ENCODE measurements around the gene TRIM29. TPM values are rescaled to one million over a fixed set of nuclear protein-coding genes. Genes with fewer than 3 reads are reported as not detected.

Gene TRIM29
- total and polyA plus RNA-seq, 2 of the 4 experiments (the other 2 are of a cell fraction) = not detected

DNA sequence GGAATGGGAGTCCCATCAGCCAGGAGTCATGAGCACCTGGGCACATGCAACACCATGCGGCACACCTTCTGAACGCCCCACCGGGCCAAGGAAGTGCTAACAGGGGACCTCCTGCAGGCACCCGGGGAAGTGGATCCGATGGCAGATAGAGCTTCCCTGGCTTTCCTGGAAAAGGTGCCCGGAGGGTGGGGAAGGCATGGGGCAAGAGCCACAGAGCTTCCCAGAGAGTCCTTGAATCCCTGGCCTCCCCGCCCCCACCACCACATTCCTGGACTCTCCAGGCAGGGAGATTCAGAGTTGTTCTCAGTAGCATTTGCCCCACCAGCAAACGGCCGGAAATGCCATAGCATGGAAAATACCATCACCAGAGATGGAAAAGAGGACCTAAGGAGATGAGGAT is 8.3 kb downstream of the TRIM29 start:
- ATAC-seq (ENCODE audit: low read depth) (no peak), DNase-seq (no peak)
- Histone ChIP-seq H3K4me3 (ENCODE audit: insufficient read depth, low read depth, low read length) (no peak overlapping the region), H2AFZ (replicated peaks; ENCODE audit: low read length, poor library complexity) (no peak overlapping the region), H3K36me3 (ENCODE audit: control insufficient read depth, insufficient read depth, low read length) (no peaks in the 10 kb centered on the region), H4K91ac (ENCODE audit: insufficient read depth, low read depth, low read length) (no peak overlapping the region), H3K9me3 (ENCODE audit: control insufficient read depth, insufficient read depth, low read length) (no peaks in the 10 kb centered on the region), H4K5ac (ENCODE audit: low read depth, low read length) (no peak overlapping the region), H2AK5ac (ENCODE audit: low read depth, low read length) (no peak overlapping the region), H3K18ac (ENCODE audit: low read depth, low read length) (no peak overlapping the region), H2BK120ac (ENCODE audit: low read depth, low read length) (no peak overlapping the region), H3K14ac (replicated peaks; ENCODE audit: low read depth, low read length) (no peak overlapping the region), H3K27ac (ENCODE audit: insufficient read depth, low read length) (no peak overlapping the region), H2BK20ac (ENCODE audit: low read depth, low read length) (no peak overlapping the region), H3K4me2 (ENCODE audit: low read depth, low read length) (no peak overlapping the region), H3K23ac (ENCODE audit: low read depth, low read length) (no peak overlapping the region), H3K79me1 (ENCODE audit: low read depth in 1 of 2, low read length in 2 of 2) (no peaks in the 10 kb centered on the region), H3K4me1 (ENCODE audit: control insufficient read depth, insufficient read depth, low read length) (no peaks in the 10 kb centered on the region), H3K9me1 (ENCODE audit: insufficient read depth, low read length) (no peaks in the 10 kb centered on the region), H4K20me1 (ENCODE audit: insufficient read depth, low read length) (no peaks in the 10 kb centered on the region), H4K8ac (ENCODE audit: low read depth in 2 of 2, low read length in 2 of 2) (no peak overlapping the region), H3K4ac (ENCODE audit: low read depth, low read length) (no peak overlapping the region), H2BK15ac (ENCODE audit: low read depth, low read length) (no peak overlapping the region), H2AK9ac (replicated peaks; ENCODE audit: low read depth, low read length, poor library complexity) (no peak overlapping the region), H3K9ac (ENCODE audit: low read depth, low read length) (no peak overlapping the region), H3K56ac (ENCODE audit: extremely low read depth, insufficient read depth, low read length) (no peak overlapping the region), H2BK5ac (ENCODE audit: low read depth, low read length, poor library complexity, severe bottlenecking) (no peak overlapping the region), H3K27me3 (ENCODE audit: control insufficient read depth, insufficient read depth, low read length) (peaks cover 54% of the 10 kb centered on the region)
- ChIA-PET POLR2A (ENCODE audit: unreplicated experiment) (no interaction called here), CTCF (no interaction called here)
- in situ Hi-C loops (cut with MboI; ENCODE audit: low sequenced_read_pairs) = no loop called here
- no TSS peak for BruUV-seq (replicated peaks)
- TF ChIP-seq RAD21 (IDR thresholded peaks at IDR 0.05; ENCODE audit: low read length) = no peak
- no peak for TF ChIP-seq BHLHE40 (IDR thresholded peaks at IDR 0.05; ENCODE audit: low read depth, low read length)
- TF ChIP-seq, protein P1, sequence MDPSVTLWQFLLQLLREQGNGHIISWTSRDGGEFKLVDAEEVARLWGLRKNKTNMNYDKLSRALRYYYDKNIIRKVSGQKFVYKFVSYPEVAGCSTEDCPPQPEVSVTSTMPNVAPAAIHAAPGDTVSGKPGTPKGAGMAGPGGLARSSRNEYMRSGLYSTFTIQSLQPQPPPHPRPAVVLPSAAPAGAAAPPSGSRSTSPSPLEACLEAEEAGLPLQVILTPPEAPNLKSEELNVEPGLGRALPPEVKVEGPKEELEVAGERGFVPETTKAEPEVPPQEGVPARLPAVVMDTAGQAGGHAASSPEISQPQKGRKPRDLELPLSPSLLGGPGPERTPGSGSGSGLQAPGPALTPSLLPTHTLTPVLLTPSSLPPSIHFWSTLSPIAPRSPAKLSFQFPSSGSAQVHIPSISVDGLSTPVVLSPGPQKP (IDR thresholded peaks at IDR 0.05; ENCODE audit: borderline replicate concordance, low read depth, low read length) = no peak
- TF ChIP-seq NFE2L2 (IDR thresholded peaks at IDR 0.05; ENCODE audit: low read depth, low read length) = no peak
- no peak for TF ChIP-seq POLR2A (IDR thresholded peaks at IDR 0.05; ENCODE audit: low read depth, low read length)
- TF ChIP-seq, protein P2, sequence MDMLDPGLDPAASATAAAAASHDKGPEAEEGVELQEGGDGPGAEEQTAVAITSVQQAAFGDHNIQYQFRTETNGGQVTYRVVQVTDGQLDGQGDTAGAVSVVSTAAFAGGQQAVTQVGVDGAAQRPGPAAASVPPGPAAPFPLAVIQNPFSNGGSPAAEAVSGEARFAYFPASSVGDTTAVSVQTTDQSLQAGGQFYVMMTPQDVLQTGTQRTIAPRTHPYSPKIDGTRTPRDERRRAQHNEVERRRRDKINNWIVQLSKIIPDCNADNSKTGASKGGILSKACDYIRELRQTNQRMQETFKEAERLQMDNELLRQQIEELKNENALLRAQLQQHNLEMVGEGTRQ (IDR thresholded peaks at IDR 0.05; ENCODE audit: low read depth, low read length) = no peak
- no peak for TF ChIP-seq CEBPB (IDR thresholded peaks at IDR 0.05; ENCODE audit: low read depth, low read length)
- no peak for TF ChIP-seq CHD1 (IDR thresholded peaks at IDR 0.05; ENCODE audit: low read depth, low read length)
- TF ChIP-seq RCOR1 (IDR thresholded peaks at IDR 0.05; ENCODE audit: insufficient replicate concordance, low read length) = no peak
- TF ChIP-seq, protein P3, sequence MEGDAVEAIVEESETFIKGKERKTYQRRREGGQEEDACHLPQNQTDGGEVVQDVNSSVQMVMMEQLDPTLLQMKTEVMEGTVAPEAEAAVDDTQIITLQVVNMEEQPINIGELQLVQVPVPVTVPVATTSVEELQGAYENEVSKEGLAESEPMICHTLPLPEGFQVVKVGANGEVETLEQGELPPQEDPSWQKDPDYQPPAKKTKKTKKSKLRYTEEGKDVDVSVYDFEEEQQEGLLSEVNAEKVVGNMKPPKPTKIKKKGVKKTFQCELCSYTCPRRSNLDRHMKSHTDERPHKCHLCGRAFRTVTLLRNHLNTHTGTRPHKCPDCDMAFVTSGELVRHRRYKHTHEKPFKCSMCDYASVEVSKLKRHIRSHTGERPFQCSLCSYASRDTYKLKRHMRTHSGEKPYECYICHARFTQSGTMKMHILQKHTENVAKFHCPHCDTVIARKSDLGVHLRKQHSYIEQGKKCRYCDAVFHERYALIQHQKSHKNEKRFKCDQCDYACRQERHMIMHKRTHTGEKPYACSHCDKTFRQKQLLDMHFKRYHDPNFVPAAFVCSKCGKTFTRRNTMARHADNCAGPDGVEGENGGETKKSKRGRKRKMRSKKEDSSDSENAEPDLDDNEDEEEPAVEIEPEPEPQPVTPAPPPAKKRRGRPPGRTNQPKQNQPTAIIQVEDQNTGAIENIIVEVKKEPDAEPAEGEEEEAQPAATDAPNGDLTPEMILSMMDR (conservative IDR thresholded peaks at IDR 0.05; ENCODE audit: low read depth, low read length) = no peak
- no peak for TF ChIP-seq RFX5 (IDR thresholded peaks at IDR 0.05; ENCODE audit: low read depth, low read length)
- intact Hi-C loops (cut with micrococcal nuclease) = no loop called here
- dilution Hi-C loops (cut with HindIII; ENCODE audit: low sequenced_read_pairs, unreplicated experiment) = no loop called here
- no CpG with 5 or more reads among the region's 9 CpGs for WGBS, 2 experiments (ENCODE audit: extremely low coverage in 2 of 2, insufficient read length in 1 of 2)

Measured in IMR-90 (cell line).